Neural cell (in vitro differentiated cells): ENCODE results near the gene KIF13A. TPM values are rescaled to one million over a fixed set of nuclear protein-coding genes. Genes with fewer than 3 reads are reported as not detected.

Experiments
- H2AFZ ChIP-seq: fragments of 200-600, 300-800 bp; sonication (generic), shearing (Covaris generic); 2 replicates; pipeline ENCODE4 v1.6.0; 2014; ENCODE audit warnings: low read depth, mild to moderate bottlenecking, antibody characterized with exemption, low read length, moderate library complexity
- H3F3A ChIP-seq: fragments of 200-600 bp; shearing (Covaris generic); 2 replicates; pipeline ENCODE4 v1.6.1; 2016; ENCODE audit warnings: mild to moderate bottlenecking, moderate library complexity, mixed read lengths, antibody characterized with exemption, low read length; ENCODE audit not compliant: insufficient read depth, poor library complexity, severe bottlenecking
- H3K27ac ChIP-seq: fragments of 200-600, 300-800 bp; sonication (generic), shearing (Covaris generic); 2 replicates; pipeline ENCODE4 v1.5.1; 2014; ENCODE audit warnings: mild to moderate bottlenecking, low read length, moderate library complexity
- H3K27me3 ChIP-seq: fragments of 300-800, 200-600 bp; sonication (generic), shearing (Covaris generic); 2 replicates; pipeline ENCODE4 v1.6.0; 2014; ENCODE audit warnings: mild to moderate bottlenecking, low read depth, low read length, moderate library complexity; ENCODE audit not compliant: insufficient read depth
- H3K36me3 ChIP-seq: fragments of 300-800, 200-600 bp; sonication (generic), shearing (Covaris generic); 2 replicates; pipeline ENCODE4 v1.5.1; 2014; ENCODE audit warnings: mild to moderate bottlenecking, antibody characterized with exemption, low read length, moderate library complexity; ENCODE audit not compliant: insufficient read depth
- H3K4me2 ChIP-seq: fragments of 300-800, 200-600 bp; sonication (generic), shearing (Covaris generic); 2 replicates; pipeline ENCODE4 v1.6.0; 2014; ENCODE audit warnings: mild to moderate bottlenecking, low read length
- H3K4me3 ChIP-seq: fragments of 300-800, 200-600 bp; sonication (generic), shearing (Covaris generic); 2 replicates; pipeline ENCODE4 v1.5.1; 2014; ENCODE audit warnings: mild to moderate bottlenecking, low read length, moderate library complexity
- H3K79me2 ChIP-seq: fragments of 200-600 bp; shearing (Covaris generic); replicated peaks from 2 replicates; pipeline ENCODE4 v1.6.0; 2014; ENCODE audit warnings: mild to moderate bottlenecking, low read length, moderate library complexity; ENCODE audit not compliant: insufficient read depth
- H3K9ac ChIP-seq: fragments of 300-800, 200-600 bp; sonication (generic), shearing (Covaris generic); 2 replicates; pipeline ENCODE4 v1.6.1; 2016; ENCODE audit warnings: mild to moderate bottlenecking, low read length, mixed read lengths
- H3K9me2 ChIP-seq: fragments of 200-600 bp; shearing (Covaris generic); 2 replicates; pipeline ENCODE4 v1.6.1; 2016; ENCODE audit warnings: mild to moderate bottlenecking, low read length, mixed read lengths; ENCODE audit not compliant: insufficient read depth
- H3K9me3 ChIP-seq: fragments of 200-600, 300-800 bp; sonication (generic), shearing (Covaris generic); 2 replicates; pipeline ENCODE4 v1.6.1; 2016; ENCODE audit warnings: mild to moderate bottlenecking, mixed run types, low read length, moderate library complexity, mixed read lengths
- H4K20me1 ChIP-seq: fragments of 200-600 bp; shearing (Covaris generic); 2 replicates; pipeline ENCODE4 v1.6.1; 2016; ENCODE audit warnings: mild to moderate bottlenecking, mixed run types; ENCODE audit not compliant: insufficient read depth
- CTCF ChIP-seq: fragments of 450-650 bp; IDR thresholded peaks from 2 replicates; pipeline ENCODE4 v1.5.1; 2014; ENCODE audit warnings: antibody characterized with exemption, mild to moderate bottlenecking, moderate library complexity; ENCODE audit not compliant: poor library complexity, severe bottlenecking
- EP300 ChIP-seq: fragments of 450-650 bp; conservative IDR thresholded peaks from 2 replicates; pipeline ENCODE4 v1.6.1; 2014; ENCODE audit warnings: antibody characterized with exemption, mild to moderate bottlenecking, moderate library complexity; ENCODE audit not compliant: poor library complexity, severe bottlenecking
- EZH2 ChIP-seq: fragments of 200-600, 300-800 bp; shearing (Covaris generic), sonication (generic); IDR thresholded peaks from 2 replicates; pipeline ENCODE4 v1.6.1; 2014; ENCODE audit warnings: antibody characterized with exemption, low read length, borderline replicate concordance, mild to moderate bottlenecking; ENCODE audit not compliant: insufficient read depth, poor library complexity, severe bottlenecking
- MXI1 ChIP-seq: fragments of 450-650 bp; conservative IDR thresholded peaks from 2 replicates; pipeline ENCODE4 v1.6.1; 2014; ENCODE audit warnings: antibody characterized with exemption, mild to moderate bottlenecking; ENCODE audit not compliant: poor library complexity, severe bottlenecking
- POLR2AphosphoS5 ChIP-seq: IDR thresholded peaks from 2 replicates; pipeline ENCODE4 v1.6.1; 2012
- RAD21 ChIP-seq: fragments of 450-650 bp; conservative IDR thresholded peaks from 2 replicates; pipeline ENCODE4 v1.6.1; 2014; ENCODE audit warnings: antibody characterized with exemption, mild to moderate bottlenecking, moderate library complexity
- REST ChIP-seq: IDR thresholded peaks from 2 replicates; pipeline ENCODE4 v1.6.1; 2012; ENCODE audit warnings: borderline replicate concordance
- SMC3 ChIP-seq: fragments of 450-650 bp; conservative IDR thresholded peaks from 2 replicates; pipeline ENCODE4 v1.6.1; 2014; ENCODE audit warnings: antibody characterized with exemption, mild to moderate bottlenecking, moderate library complexity; ENCODE audit not compliant: poor library complexity
- TAF1 ChIP-seq: IDR thresholded peaks from 2 replicates; pipeline ENCODE4 v1.6.1; 2012; ENCODE audit warnings: low read depth
- polyA plus RNA-seq: library from polyadenylated mRNA; depleted of rRNA; stranded (reverse); fragments of >200 nt; gene quantifications from 2 replicates; pipeline ENCODE4 v1.2.3, GENCODE V29; 2014

The KIF13A gene
- polyA plus RNA-seq, 1 donor from 2014 or later: 9.4 TPM

- no peak for TF ChIP-seq POLR2AphosphoS5
- no peak for TF ChIP-seq REST
- TF ChIP-seq EZH2: no peak
- no peak for TF ChIP-seq SMC3
- no peak for TF ChIP-seq EP300
- no peak for TF ChIP-seq MXI1
- H3K27me3 ChIP-seq: no peaks in the 10 kb centered on the region
- H4K20me1 ChIP-seq: no peaks in the 10 kb centered on the region
- H3K9me3 ChIP-seq: no peaks in the 10 kb centered on the region
- H3K9me2 ChIP-seq: no peaks in the 10 kb centered on the region
- no peak overlapping the region for H3K4me3 ChIP-seq
- no peaks in the 10 kb centered on the region for H3K79me2 ChIP-seq
- no peak overlapping the region for H2AFZ ChIP-seq
- H3F3A ChIP-seq: no peaks in the 10 kb centered on the region
- no peaks in the 10 kb centered on the region for H3K36me3 ChIP-seq
- no peak overlapping the region for H3K4me2 ChIP-seq
- no peak overlapping the region for H3K9ac ChIP-seq
- no peak overlapping the region for H3K27ac ChIP-seq
Observed at GRCh38 chr6:17817763-17818162, 169.7 kb downstream of the KIF13A start.

GRCh38 chr6:17816921-17817611 is 170.4 kb downstream of the KIF13A start:
- H3K4me2 ChIP-seq: no peak overlapping the region
- no peaks in the 10 kb centered on the region for H4K20me1 ChIP-seq
- no peak overlapping the region for H3K27ac ChIP-seq
- no peak overlapping the region for H2AFZ ChIP-seq
- TF ChIP-seq RAD21 (no peak), TAF1 (no peak), EP300 (no peak)
- no peak overlapping the region for H3K4me3 ChIP-seq
- H3K9me2 ChIP-seq: no peaks in the 10 kb centered on the region
- no peaks in the 10 kb centered on the region for H3K9me3 ChIP-seq
- no peaks in the 10 kb centered on the region for H3F3A ChIP-seq
- no peaks in the 10 kb centered on the region for H3K36me3 ChIP-seq
- H3K79me2 ChIP-seq: no peaks in the 10 kb centered on the region
- H3K9ac ChIP-seq: no peak overlapping the region
- no peaks in the 10 kb centered on the region for H3K27me3 ChIP-seq

GRCh38 chr6:17813542-17813941 is 173.9 kb downstream of the KIF13A start:
- Histone ChIP-seq H3K9me2 (no peaks in the 10 kb centered on the region), H3K4me3 (no peak overlapping the region), H3K9me3 (no peaks in the 10 kb centered on the region), H3F3A (no peaks in the 10 kb centered on the region), H3K9ac (no peak overlapping the region), H3K79me2 (no peaks in the 10 kb centered on the region), H3K36me3 (no peaks in the 10 kb centered on the region), H4K20me1 (no peaks in the 10 kb centered on the region), H3K27me3 (no peaks in the 10 kb centered on the region), H3K27ac (no peak overlapping the region), H3K4me2 (no peak overlapping the region), H2AFZ (no peak overlapping the region)
- TF ChIP-seq TAF1 (no peak), EP300 (no peak), MXI1 (no peak), REST (no peak), EZH2 (no peak), SMC3 (no peak), POLR2AphosphoS5 (no peak), CTCF (no peak), RAD21 (no peak)
